Suprapubic skin (tissue), 3 donors: ENCODE results near the gene ANKH.

Experiments used
- CTCF ChIP-seq, 2 donors: fragments of 200-600 bp in 1 of 2; fragments of 450-650 bp in 1 of 2; sonication (generic) in 1 of 2; IDR thresholded peaks; one replicate each; pipeline ENCODE4 v1.5.1; 2016 to 2019; ENCODE audit warnings: antibody characterized with exemption in 2 of 2, mild to moderate bottlenecking in 1 of 2, moderate library complexity in 1 of 2
- EP300 ChIP-seq: sonication (generic); formaldehyde crosslinking; IDR thresholded peaks from one replicate; pipeline ENCODE4 v1.6.1; 2017; ENCODE audit warnings: antibody characterized with exemption
- POLR2A ChIP-seq, 2 donors: fragments of 450-650 bp; IDR thresholded peaks; one replicate each; pipeline ENCODE4 v1.6.1; 2017; ENCODE audit warnings: antibody characterized with exemption in 2 of 2, mild to moderate bottlenecking in 2 of 2, moderate library complexity in 2 of 2

GRCh38 chr5:14863105-14863504 lies 8.5 kb downstream of the ANKH start:
- TF ChIP-seq CTCF (IDR thresholded peaks at IDR 0.05): no peak
- no peak for TF ChIP-seq EP300
- no peak for TF ChIP-seq POLR2A (IDR thresholded peaks at IDR 0.05)
